Measurements from ENCODE around the gene PMEL. TPM values are rescaled to one million over a fixed set of nuclear protein-coding genes. Genes with fewer than 3 reads are reported as not detected.

Gene PMEL
- total RNA-seq, 2 donors from 2014 or later: 0.18 to 8.6 TPM

Other genes with a start within 250 kb of the PMEL start
- 100 to 1,000 TPM; 151 to 240 TPM for gene BLOC1S1, start 250.0 kb downstream of the PMEL start, total RNA-seq
- gene RDH5, start 245.6 kb downstream of the PMEL start, total RNA-seq: 10 to 100 TPM in 1 of 2 donors, 1 to 10 TPM in 1; 5.7 to 12.6 TPM
- gene CD63, start 237.0 kb downstream of the PMEL start, total RNA-seq: 100 to 1,000 TPM; 485 to 585 TPM
- gene GDF11, start 222.9 kb downstream of the PMEL start, total RNA-seq: 10 to 100 TPM in 1 of 2 donors, 1 to 10 TPM in 1; 4.1 to 10.3 TPM
- 10 to 100 TPM; 65.9 to 75.9 TPM for gene SARNP, start 148.3 kb downstream of the PMEL start, total RNA-seq
- 10 to 100 TPM; 23.1 to 29.3 TPM for gene ORMDL2, start 148.0 kb downstream of the PMEL start, total RNA-seq
- gene DNAJC14, start 136.5 kb downstream of the PMEL start, total RNA-seq: 10 to 100 TPM; 58.0 to 79.6 TPM
- 1 to 10 TPM in 1 of 2 donors, under 1 TPM in 1; 0.46 to 2.6 TPM for gene MMP19, start 123.1 kb downstream of the PMEL start, total RNA-seq
- 10 to 100 TPM; 89.0 to 94.5 TPM for gene PYM1, start 38.1 kb downstream of the PMEL start, total RNA-seq
- 100 to 1,000 TPM in 1 of 2 donors, 10 to 100 TPM in 1; 74.9 to 161 TPM for gene DGKA, start 34.9 kb downstream of the PMEL start, total RNA-seq
- gene CDK2, start 788 bp upstream of the PMEL start, total RNA-seq: 10 to 100 TPM; 24.3 to 28.2 TPM
- gene RAB5B, start 8.0 kb upstream of the PMEL start, total RNA-seq: 100 to 1,000 TPM in 1 of 2 donors, 10 to 100 TPM in 1; 82.5 to 191 TPM
- gene SUOX, start 31.2 kb upstream of the PMEL start, total RNA-seq: 10 to 100 TPM; 23.6 to 49.6 TPM
- 1 to 10 TPM; 2.2 to 6.2 TPM for gene IKZF4, start 55.0 kb upstream of the PMEL start, total RNA-seq
- 1,000 to 10,000 TPM in 1 of 2 donors, 100 to 1,000 TPM in 1; 284 to 1,659 TPM for gene RPS26, start 75.9 kb upstream of the PMEL start, total RNA-seq
- gene ERBB3, start 114.1 kb upstream of the PMEL start, total RNA-seq: 100 to 1,000 TPM in 1 of 2 donors, 10 to 100 TPM in 1; 77.3 to 117 TPM
- 10 to 100 TPM; 75.0 to 93.3 TPM for gene PA2G4, start 138.5 kb upstream of the PMEL start, total RNA-seq
- gene RPL41, start 150.6 kb upstream of the PMEL start, total RNA-seq: 1,000 to 10,000 TPM; 2,549 to 4,385 TPM
- 1 to 10 TPM; 4.6 to 9.1 TPM for gene ZC3H10, start 152.2 kb upstream of the PMEL start, total RNA-seq
- gene ESYT1, start 162.2 kb upstream of the PMEL start, total RNA-seq: 100 to 1,000 TPM in 1 of 2 donors, 10 to 100 TPM in 1; 66.8 to 167 TPM
- 100 to 1,000 TPM in 1 of 2 donors, 10 to 100 TPM in 1; 66.4 to 203 TPM for gene MYL6B, start 186.5 kb upstream of the PMEL start, total RNA-seq
- gene MYL6, start 192.3 kb upstream of the PMEL start, total RNA-seq: 1,000 to 10,000 TPM; 1,587 to 1,792 TPM
- 100 to 1,000 TPM in 1 of 2 donors, 10 to 100 TPM in 1; 60.4 to 101 TPM for gene SMARCC2, start 223.4 kb upstream of the PMEL start, total RNA-seq